Measurements from ENCODE around the gene ZRANB1. TPM values are rescaled to one million over a fixed set of nuclear protein-coding genes. Genes with fewer than 3 reads are reported as not detected.

The ZRANB1 gene
- total RNA-seq, 4 donors from 2014 or later: 14.9 to 55.3 (median 28.3) TPM

DNA sequence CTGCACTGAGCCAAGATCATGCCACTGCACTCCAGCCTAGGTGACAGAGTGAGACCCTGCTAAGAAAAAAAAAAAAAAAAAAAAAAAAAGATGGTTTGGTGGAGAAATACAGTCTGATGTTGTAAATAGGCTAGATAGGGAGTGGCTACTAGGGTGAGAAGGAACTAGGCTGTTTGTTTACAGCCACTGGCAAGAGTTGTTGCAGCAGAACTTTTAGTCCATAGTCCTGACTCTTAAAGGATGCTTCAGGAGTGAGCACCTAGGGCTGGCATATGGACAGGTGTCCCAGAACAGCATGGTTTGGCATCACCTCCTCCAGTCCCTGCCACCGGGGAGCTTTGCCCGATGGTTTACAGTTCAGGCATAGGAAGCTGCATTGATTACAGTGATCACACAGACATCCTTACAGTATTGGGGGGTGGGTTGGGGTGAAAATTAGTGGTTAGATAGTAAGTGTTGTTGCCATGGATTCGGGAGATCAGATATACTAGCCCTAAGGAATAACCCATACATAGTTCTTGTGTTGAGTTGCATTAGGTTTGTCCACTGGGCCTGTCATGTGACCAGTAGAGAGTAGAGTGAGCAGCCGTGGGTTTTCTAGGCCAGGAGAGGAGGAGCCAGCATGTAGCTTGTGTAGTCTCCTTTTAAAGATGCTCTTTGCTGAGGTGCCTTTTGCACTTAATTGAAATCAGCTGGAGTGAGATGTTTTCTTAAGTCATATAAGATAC is 35.9 kb downstream of the ZRANB1 start:
- H3K9me3 ChIP-seq: no peaks in the 10 kb centered on the region
- TF ChIP-seq, protein P1, sequence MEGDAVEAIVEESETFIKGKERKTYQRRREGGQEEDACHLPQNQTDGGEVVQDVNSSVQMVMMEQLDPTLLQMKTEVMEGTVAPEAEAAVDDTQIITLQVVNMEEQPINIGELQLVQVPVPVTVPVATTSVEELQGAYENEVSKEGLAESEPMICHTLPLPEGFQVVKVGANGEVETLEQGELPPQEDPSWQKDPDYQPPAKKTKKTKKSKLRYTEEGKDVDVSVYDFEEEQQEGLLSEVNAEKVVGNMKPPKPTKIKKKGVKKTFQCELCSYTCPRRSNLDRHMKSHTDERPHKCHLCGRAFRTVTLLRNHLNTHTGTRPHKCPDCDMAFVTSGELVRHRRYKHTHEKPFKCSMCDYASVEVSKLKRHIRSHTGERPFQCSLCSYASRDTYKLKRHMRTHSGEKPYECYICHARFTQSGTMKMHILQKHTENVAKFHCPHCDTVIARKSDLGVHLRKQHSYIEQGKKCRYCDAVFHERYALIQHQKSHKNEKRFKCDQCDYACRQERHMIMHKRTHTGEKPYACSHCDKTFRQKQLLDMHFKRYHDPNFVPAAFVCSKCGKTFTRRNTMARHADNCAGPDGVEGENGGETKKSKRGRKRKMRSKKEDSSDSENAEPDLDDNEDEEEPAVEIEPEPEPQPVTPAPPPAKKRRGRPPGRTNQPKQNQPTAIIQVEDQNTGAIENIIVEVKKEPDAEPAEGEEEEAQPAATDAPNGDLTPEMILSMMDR (IDR thresholded peaks at IDR 0.05): no peak
- no peak for TF ChIP-seq POLR2A (IDR thresholded peaks at IDR 0.05)
- no peak for DNase-seq
- no peak overlapping the region for H3K27ac ChIP-seq
- H3K4me3 ChIP-seq: no peak overlapping the region
- H3K36me3 ChIP-seq: no peaks in the 10 kb centered on the region
- no peaks in the 10 kb centered on the region for H3K4me1 ChIP-seq
- no peaks in the 10 kb centered on the region for H3K27me3 ChIP-seq
- intact Hi-C loops (cut with DNase I; ENCODE audit: low total_unique reads): no loop called here

DNA sequence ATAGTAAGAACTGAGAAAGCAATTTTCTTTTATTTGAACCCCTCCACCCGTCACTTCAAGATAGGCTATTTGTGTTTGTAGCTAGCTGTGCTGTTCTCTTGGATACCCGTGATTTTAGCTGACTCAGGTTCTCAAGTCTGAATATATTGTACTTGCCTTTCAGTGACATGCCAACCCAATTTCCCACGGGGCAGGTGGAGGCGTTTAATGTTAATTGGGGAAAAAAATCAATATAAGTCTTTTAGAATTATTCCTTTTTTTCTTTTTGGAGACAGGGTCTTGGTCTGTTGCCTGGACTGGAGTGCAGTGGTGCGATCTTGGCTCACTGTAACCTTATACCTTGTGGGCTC is 36.4 kb downstream of the ZRANB1 start:
- no peak for DNase-seq
- Histone ChIP-seq H3K4me3 (no peak overlapping the region), H3K36me3 (no peaks in the 10 kb centered on the region), H3K9me3 (no peaks in the 10 kb centered on the region), H3K27ac (no peak overlapping the region), H3K4me1 (no peaks in the 10 kb centered on the region), H3K27me3 (no peaks in the 10 kb centered on the region)
- no peak for TF ChIP-seq POLR2A (IDR thresholded peaks at IDR 0.05)
- TF ChIP-seq, protein P1 (IDR thresholded peaks at IDR 0.05): no peak
- intact Hi-C loops (cut with DNase I; ENCODE audit: low total_unique reads): no loop called here

- H3K27ac ChIP-seq: no peak overlapping the region
- no peaks in the 10 kb centered on the region for H3K27me3 ChIP-seq
- no peak for DNase-seq
- H3K4me1 ChIP-seq: no peaks in the 10 kb centered on the region
- TF ChIP-seq POLR2A (IDR thresholded peaks at IDR 0.05): no peak
- TF ChIP-seq, protein P1 (IDR thresholded peaks at IDR 0.05): no peak
- intact Hi-C loops (cut with DNase I; ENCODE audit: low total_unique reads): no loop called here
- no peaks in the 10 kb centered on the region for H3K9me3 ChIP-seq
- no peak overlapping the region for H3K4me3 ChIP-seq
- H3K36me3 ChIP-seq: no peaks in the 10 kb centered on the region
Observed at GRCh38 chr10:124983321-124983720, 41.4 kb downstream of the ZRANB1 start.

- TF ChIP-seq, protein P1 (IDR thresholded peaks at IDR 0.05): no peak
- no peak for TF ChIP-seq POLR2A (IDR thresholded peaks at IDR 0.05)
- H3K27me3 ChIP-seq: no peaks in the 10 kb centered on the region
- intact Hi-C loops (cut with DNase I; ENCODE audit: low total_unique reads): no loop called here
- H3K4me1 ChIP-seq: no peaks in the 10 kb centered on the region
- no peaks in the 10 kb centered on the region for H3K36me3 ChIP-seq
- no peaks in the 10 kb centered on the region for H3K9me3 ChIP-seq
- DNase-seq: no peak
- no peak overlapping the region for H3K4me3 ChIP-seq
- no peak overlapping the region for H3K27ac ChIP-seq
Observed at GRCh38 chr10:124984376-124984775, 42.5 kb downstream of the ZRANB1 start.

- H3K36me3 ChIP-seq: no peaks in the 10 kb centered on the region
Observed at GRCh38 chr10:124985162-124985561, 43.2 kb downstream of the ZRANB1 start.

More at GRCh38 chr10:124985162-124985561, 43.2 kb downstream of the ZRANB1 start:
- no peaks in the 10 kb centered on the region for H3K9me3 ChIP-seq
- H3K27ac ChIP-seq: no peak overlapping the region
- no peak for DNase-seq
- no peak overlapping the region for H3K4me3 ChIP-seq
- no peaks in the 10 kb centered on the region for H3K27me3 ChIP-seq
- TF ChIP-seq POLR2A (IDR thresholded peaks at IDR 0.05): no peak
- TF ChIP-seq, protein P1 (IDR thresholded peaks at IDR 0.05): no peak
- intact Hi-C loops (cut with DNase I; ENCODE audit: low total_unique reads): no loop called here
- H3K4me1 ChIP-seq: no peaks in the 10 kb centered on the region

All from uterus (tissue), 4 donors.